Endothelial cell of umbilical vein (primary cell): ENCODE data around the gene LINC01488. TPM values are rescaled to one million over a fixed set of nuclear protein-coding genes. Genes with fewer than 3 reads are reported as not detected.

Source experiments
- BruUV-seq: library from RNA; stranded (reverse); fragments of 400-500 nt; replicated peaks from 2 replicates; lab custom pipeline; 2021; lab: Mats Ljungman, UMichigan
- CTCF ChIA-PET: fragments of 300-600, 350-600 bp; sonication (Branson Sonifier 250); formaldehyde crosslinking; loops from one replicate; lab custom pipeline; 2021; ENCODE audit warnings: antibody characterized with exemption, inconsistent platforms; lab: Charles Lee
- POLR2A ChIA-PET: fragments of 300-600, 350-600 bp; sonication (Branson Sonifier 250); formaldehyde crosslinking; loops from one replicate; lab custom pipeline; 2021; ENCODE audit warnings: antibody characterized with exemption, inconsistent platforms; lab: Charles Lee
- DNase-seq: peaks from one replicate; pipeline ENCODE4 v3.0.0-alpha.2; 2011; ENCODE audit warnings: low read depth, low spot score
- FAIRE-seq: peaks from 2 replicates; lab custom pipeline; 2011; peaks lifted over from hg19 to GRCh38; lab: Jason Lieb, UNC
- H2AFZ ChIP-seq: 2 replicates; pipeline ENCODE4 v1.6.0; 2012; ENCODE audit warnings: low read depth, low read length, control low read depth, inconsistent platforms
- H3K27ac ChIP-seq: 2 replicates; pipeline ENCODE4 v1.5.1; 2011; ENCODE audit warnings: low read depth, mild to moderate bottlenecking, control low read depth, low read length, moderate library complexity; ENCODE audit not compliant: insufficient read depth
- H3K27me3 ChIP-seq, 2 experiments: 2 replicates each; pipeline versions ENCODE4 v1.6.0 to v1.6.1; 2011; ENCODE audit warnings: low read length in 2 of 2, mixed read lengths in 1 of 2; ENCODE audit not compliant: control insufficient read depth in 2 of 2, insufficient read depth in 2 of 2
- H3K36me3 ChIP-seq, 2 experiments: 2 replicates in 1 of 2; 3 replicates in 1 of 2; pipeline ENCODE4 v1.5.1; 2011; ENCODE audit warnings: low read length in 2 of 2, mild to moderate bottlenecking in 1 of 2, moderate library complexity in 1 of 2; ENCODE audit not compliant: control insufficient read depth in 2 of 2, insufficient read depth in 2 of 2; ENCODE audit errors: extremely low read depth in 1 of 2
- H3K4me1 ChIP-seq: 3 replicates; pipeline ENCODE4 v1.5.1; 2011; ENCODE audit warnings: mild to moderate bottlenecking, low read length; ENCODE audit not compliant: control insufficient read depth, insufficient read depth; ENCODE audit errors: extremely low read depth
- H3K4me2 ChIP-seq: 2 replicates; pipeline ENCODE4 v1.6.1; 2011; ENCODE audit warnings: low read length, control low read depth, mixed read lengths; ENCODE audit not compliant: insufficient read depth
- H3K4me3 ChIP-seq, 3 experiments: fragments of 200-600 bp in 1 of 3; sonication (generic), shearing (Covaris generic) in 1 of 3; replicated peaks in 1 of 3; 2 replicates each; pipeline ENCODE4 v1.5.1; 2011 to 2016; ENCODE audit warnings: control low read depth in 3 of 3, low read length in 3 of 3, mild to moderate bottlenecking in 2 of 3, inconsistent platforms in 1 of 3, low read depth in 1 of 3, moderate library complexity in 1 of 3; ENCODE audit not compliant: insufficient read depth in 1 of 3
- H3K79me2 ChIP-seq: 2 replicates; pipeline ENCODE4 v1.6.0; 2012; ENCODE audit warnings: low read length, inconsistent platforms; ENCODE audit not compliant: control insufficient read depth, insufficient read depth
- H3K9ac ChIP-seq: replicated peaks from 2 replicates; pipeline ENCODE3; 2011; ENCODE audit warnings: low read length, control low read depth; ENCODE audit not compliant: insufficient read depth; ENCODE audit errors: extremely low read depth
- H3K9me1 ChIP-seq: replicated peaks from 3 replicates; pipeline ENCODE4 v1.6.0; 2011; ENCODE audit warnings: mild to moderate bottlenecking, low read length; ENCODE audit not compliant: control insufficient read depth, insufficient read depth; ENCODE audit errors: extremely low read depth
- H3K9me3 ChIP-seq: replicated peaks from 2 replicates; pipeline ENCODE4 v1.5.1; 2012; ENCODE audit warnings: low read length, inconsistent platforms; ENCODE audit not compliant: control insufficient read depth, insufficient read depth
- H4K20me1 ChIP-seq: replicated peaks from 2 replicates; pipeline ENCODE3; 2011; ENCODE audit warnings: mild to moderate bottlenecking, low read length; ENCODE audit not compliant: control insufficient read depth, insufficient read depth; ENCODE audit errors: extremely low read depth
- CTCF ChIP-seq, 2 donors: IDR thresholded peaks; 1 replicate in 1 of 2; 2 replicates in 1 of 2; pipeline ENCODE4 v1.5.1; 2011; ENCODE audit warnings: low read length in 2 of 2, mild to moderate bottlenecking in 2 of 2, moderate library complexity in 2 of 2, control low read depth in 1 of 2, inconsistent platforms in 1 of 2, low read depth in 1 of 2; ENCODE audit not compliant: insufficient read depth in 1 of 2; ENCODE audit errors: extremely low read depth in 1 of 2
- EZH2 ChIP-seq: IDR thresholded peaks from 2 replicates; pipeline ENCODE4 v1.6.1; 2012; ENCODE audit warnings: borderline replicate concordance, low read depth, mild to moderate bottlenecking, moderate library complexity, low read length, inconsistent platforms; ENCODE audit not compliant: severe bottlenecking
- FOS ChIP-seq: IDR thresholded peaks from 2 replicates; pipeline ENCODE4 v1.6.1; 2011; ENCODE audit warnings: mild to moderate bottlenecking, low read length, moderate library complexity, borderline replicate concordance; ENCODE audit not compliant: insufficient read depth
- GATA2 ChIP-seq: IDR thresholded peaks from 2 replicates; pipeline ENCODE4 v1.7.0; 2011; ENCODE audit warnings: low read depth, mild to moderate bottlenecking, moderate library complexity, mixed read lengths, low read length; ENCODE audit not compliant: insufficient read length, insufficient read depth
- JUN ChIP-seq: IDR thresholded peaks from 2 replicates; pipeline ENCODE4 v1.6.1; 2011; ENCODE audit warnings: borderline replicate concordance, low read depth; ENCODE audit not compliant: insufficient read length, insufficient read depth
- MAX ChIP-seq: IDR thresholded peaks from 2 replicates; pipeline ENCODE4 v1.6.1; 2011; ENCODE audit not compliant: insufficient read depth, insufficient read length
- MYC ChIP-seq: IDR thresholded peaks from one replicate; pipeline ENCODE4 v1.6.1; 2011; ENCODE audit warnings: mild to moderate bottlenecking, low read depth, low read length
- POLR2A ChIP-seq: IDR thresholded peaks from 2 replicates; pipeline ENCODE4 v1.6.1; 2012; ENCODE audit warnings: low read depth, mild to moderate bottlenecking, control low read depth, low read length
- POLR2AphosphoS5 ChIP-seq: IDR thresholded peaks from 2 replicates; pipeline ENCODE4 v1.6.1; 2012; ENCODE audit warnings: low read depth, mild to moderate bottlenecking, control low read depth, low read length, moderate library complexity; ENCODE audit not compliant: insufficient read depth
- dilution Hi-C: fragments of 300-500 bp; cut with MboI; formaldehyde crosslinking; loops from one replicate; pipeline ENCODE4 v1.15.0; 2019; ENCODE audit warnings: low sequenced_read_pairs; ENCODE audit not compliant: extremely low pct_ligation_motif_present
- intact Hi-C: fragments of 100-400 bp; cut with micrococcal nuclease; formaldehyde crosslinking; loops from one replicate; pipeline ENCODE4 v1.10.0; 2022
- polyA plus RNA-seq, 4 experiments: library from polyadenylated mRNA; depleted of rRNA in 3 of 4; stranded (reverse) in 3 of 4; unstranded in 1 of 4; fragments of >200 nt; gene quantifications; 2 replicates each; pipeline versions ENCODE4 v1.2.1 to v1.2.3, GENCODE V29; 2011 to 2012; ENCODE audit warnings: missing spikeins in 1 of 4
- total RNA-seq: library from RNA; stranded (reverse); gene quantifications from 2 replicates; pipeline ENCODE4 v1.2.3, GENCODE V29; 2021

Gene LINC01488
- total and polyA plus RNA-seq, 2 donors (not counting 3 experiments of a cell fraction or from before 2014, with no cell fraction given) = not detected

GRCh38 chr11:69455969-69456368, 25.5 kb upstream of the LINC01488 start:
- Histone ChIP-seq H4K20me1 (no peaks in the 10 kb centered on the region), H3K4me1 (peaks cover 1% of the 10 kb centered on the region), H3K27ac (no peak overlapping the region), H2AFZ (no peak overlapping the region), H3K79me2 (no peaks in the 10 kb centered on the region), H3K27me3 (no peaks in the 10 kb centered on the region), H3K4me2 (no peak overlapping the region), H3K9ac (no peak overlapping the region), H3K9me1 (no peaks in the 10 kb centered on the region), H3K36me3 (no peaks in the 10 kb centered on the region), H3K9me3 (peaks cover 2% of the 10 kb centered on the region), H3K4me3 (no peak overlapping the region)
- intact Hi-C loops = no loop called here
- POLR2A ChIA-PET = no interaction called here
- no peak for FAIRE-seq
- BruUV-seq = no TSS peak
- TF ChIP-seq FOS = no peak
- TF ChIP-seq JUN = no peak
- TF ChIP-seq CTCF (IDR thresholded peaks at IDR 0.05; ENCODE audit: extremely low read depth in 1 of 2, insufficient read depth in 1 of 2, low read depth in 1 of 2, low read length in 2 of 2) = no peak
- no peak for TF ChIP-seq GATA2
- no peak for TF ChIP-seq EZH2
- no peak for TF ChIP-seq POLR2AphosphoS5
- TF ChIP-seq MAX = no peak
- TF ChIP-seq POLR2A = no peak
- TF ChIP-seq MYC = no peak
- dilution Hi-C loops = no loop called here
- no peak for DNase-seq
- CTCF ChIA-PET = interaction anchor here (1.2 kb wide), 1 partner anchor 10 kb away, joined by 5 read pairs; no protein-coding TSS in a partner anchor
